Dermis blood vessel endothelial cell (primary cell): ENCODE data around the gene CHD8. TPM values are rescaled to one million over a fixed set of nuclear protein-coding genes. Genes with fewer than 3 reads are reported as not detected.
"Not testable (repeated sequence)": the region's sequence is repeated elsewhere in the genome, so short reads cannot be mapped to it uniquely, and the experiment has no call there.

ENCODE experiments used
- DNase-seq: peaks from one replicate; pipeline ENCODE4 v3.0.0; 2010
- total RNA-seq: library from RNA; depleted of rRNA; stranded (reverse); fragments of >200 nt; gene quantifications from 2 replicates; pipeline ENCODE4 v1.2.3, GENCODE V29; 2014

Gene CHD8, protein sequence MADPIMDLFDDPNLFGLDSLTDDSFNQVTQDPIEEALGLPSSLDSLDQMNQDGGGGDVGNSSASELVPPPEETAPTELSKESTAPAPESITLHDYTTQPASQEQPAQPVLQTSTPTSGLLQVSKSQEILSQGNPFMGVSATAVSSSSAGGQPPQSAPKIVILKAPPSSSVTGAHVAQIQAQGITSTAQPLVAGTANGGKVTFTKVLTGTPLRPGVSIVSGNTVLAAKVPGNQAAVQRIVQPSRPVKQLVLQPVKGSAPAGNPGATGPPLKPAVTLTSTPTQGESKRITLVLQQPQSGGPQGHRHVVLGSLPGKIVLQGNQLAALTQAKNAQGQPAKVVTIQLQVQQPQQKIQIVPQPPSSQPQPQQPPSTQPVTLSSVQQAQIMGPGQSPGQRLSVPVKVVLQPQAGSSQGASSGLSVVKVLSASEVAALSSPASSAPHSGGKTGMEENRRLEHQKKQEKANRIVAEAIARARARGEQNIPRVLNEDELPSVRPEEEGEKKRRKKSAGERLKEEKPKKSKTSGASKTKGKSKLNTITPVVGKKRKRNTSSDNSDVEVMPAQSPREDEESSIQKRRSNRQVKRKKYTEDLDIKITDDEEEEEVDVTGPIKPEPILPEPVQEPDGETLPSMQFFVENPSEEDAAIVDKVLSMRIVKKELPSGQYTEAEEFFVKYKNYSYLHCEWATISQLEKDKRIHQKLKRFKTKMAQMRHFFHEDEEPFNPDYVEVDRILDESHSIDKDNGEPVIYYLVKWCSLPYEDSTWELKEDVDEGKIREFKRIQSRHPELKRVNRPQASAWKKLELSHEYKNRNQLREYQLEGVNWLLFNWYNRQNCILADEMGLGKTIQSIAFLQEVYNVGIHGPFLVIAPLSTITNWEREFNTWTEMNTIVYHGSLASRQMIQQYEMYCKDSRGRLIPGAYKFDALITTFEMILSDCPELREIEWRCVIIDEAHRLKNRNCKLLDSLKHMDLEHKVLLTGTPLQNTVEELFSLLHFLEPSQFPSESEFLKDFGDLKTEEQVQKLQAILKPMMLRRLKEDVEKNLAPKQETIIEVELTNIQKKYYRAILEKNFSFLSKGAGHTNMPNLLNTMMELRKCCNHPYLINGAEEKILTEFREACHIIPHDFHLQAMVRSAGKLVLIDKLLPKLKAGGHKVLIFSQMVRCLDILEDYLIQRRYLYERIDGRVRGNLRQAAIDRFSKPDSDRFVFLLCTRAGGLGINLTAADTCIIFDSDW (N-terminal part only)
- 51.9 and 84.9 TPM in 2 replicates for total RNA-seq

DNA sequence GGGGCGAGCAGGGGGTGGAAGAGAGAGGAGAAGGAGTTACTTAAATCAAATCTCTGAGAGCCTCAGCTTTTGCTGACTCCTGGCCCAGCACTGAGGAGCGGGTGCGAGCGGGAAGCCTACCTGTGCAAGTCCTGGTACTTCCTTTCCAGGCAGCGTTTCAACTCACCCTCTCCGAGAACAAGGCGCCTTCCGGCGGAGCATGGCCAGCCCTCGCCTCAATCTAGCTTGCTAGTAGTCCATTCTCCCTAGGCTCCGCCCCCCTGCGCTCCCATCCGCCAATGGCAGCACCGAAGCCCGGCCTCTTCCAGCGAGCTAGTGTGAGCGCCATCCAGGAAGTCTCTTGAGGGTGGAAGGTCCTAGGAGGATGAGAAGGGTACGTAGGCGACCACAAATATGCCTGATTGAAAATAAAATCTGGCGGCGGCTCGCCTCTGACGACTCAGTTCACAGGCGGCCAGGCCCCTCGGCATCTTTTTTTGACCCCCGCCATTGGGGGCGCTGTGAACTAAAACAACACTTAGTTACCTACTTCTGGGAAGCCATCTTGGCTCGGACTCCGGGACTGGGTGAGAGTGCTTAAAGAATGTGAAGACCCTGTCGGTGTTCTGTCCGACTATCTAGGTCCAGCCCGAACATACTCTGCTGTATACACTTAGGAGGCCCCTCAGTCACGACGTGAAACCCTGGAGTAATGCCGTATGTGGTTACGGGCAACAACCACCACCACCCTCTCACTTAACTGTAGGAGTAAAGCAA is at the start of gene CHD8:
Gene CHD8 (minus strand): TSS at position 212 of the 756 bp plus-strand sequence. CDS start 24,480 bp downstream, outside the sequence.
- DNase-seq: peak; percentile 100

DNA sequence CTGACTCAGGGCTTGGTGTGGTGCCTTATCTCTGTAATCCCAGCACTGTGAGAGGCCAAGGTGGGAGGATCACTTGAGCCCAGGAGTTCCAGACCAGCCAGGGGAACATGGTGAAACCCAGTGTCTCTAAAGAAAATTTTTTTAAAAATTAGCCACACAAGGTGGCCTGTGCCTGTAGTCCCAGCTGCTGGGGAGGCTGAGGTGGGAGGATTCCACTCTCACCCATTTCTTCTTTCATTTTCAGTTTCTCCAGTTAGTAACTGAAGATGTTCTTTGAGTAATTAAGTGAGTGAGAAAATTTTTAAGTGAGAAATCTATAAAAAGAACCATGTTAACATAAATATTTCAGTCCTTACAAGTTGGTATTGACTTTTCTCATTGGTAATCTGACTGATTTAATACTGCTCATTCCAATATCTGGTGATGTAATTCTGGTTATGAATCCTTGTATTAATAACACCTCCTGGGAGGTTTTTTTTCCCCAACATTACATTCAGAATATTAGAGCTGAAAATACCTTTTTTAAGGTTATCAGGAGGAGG is 49.2 kb upstream of the CHD8 start:
- DNase-seq: no peak

DNA sequence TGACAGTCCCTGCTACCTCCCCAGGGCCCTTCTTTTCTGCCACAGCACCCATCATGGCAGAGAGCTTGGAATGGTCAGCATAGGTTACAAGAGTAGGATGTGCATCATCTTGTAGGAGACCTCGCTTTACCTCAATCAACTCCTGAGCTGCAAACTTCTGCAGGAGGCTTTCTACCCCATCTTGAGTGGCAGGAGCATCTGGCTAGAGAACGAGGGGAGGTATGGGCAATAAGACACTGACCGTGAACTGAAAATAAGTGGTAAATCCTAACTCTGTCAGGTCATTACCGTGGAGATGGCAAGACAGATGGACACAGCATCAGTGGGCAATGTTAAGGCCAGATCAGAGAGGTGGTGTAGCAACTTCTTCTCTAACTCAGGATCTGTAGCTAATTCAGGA is 47.5 kb upstream of the CHD8 start:
- no peak for DNase-seq

GRCh38 chr14:21501568-21501967 is 45.6 kb upstream of the CHD8 start:
- no peak for DNase-seq

GRCh38 chr14:21498540-21499526 is 42.9 kb upstream of the CHD8 start:
- DNase-seq: peak; percentile 71

- DNase-seq: no peak
Observed at GRCh38 chr14:21496453-21496852, 40.5 kb upstream of the CHD8 start.

DNA sequence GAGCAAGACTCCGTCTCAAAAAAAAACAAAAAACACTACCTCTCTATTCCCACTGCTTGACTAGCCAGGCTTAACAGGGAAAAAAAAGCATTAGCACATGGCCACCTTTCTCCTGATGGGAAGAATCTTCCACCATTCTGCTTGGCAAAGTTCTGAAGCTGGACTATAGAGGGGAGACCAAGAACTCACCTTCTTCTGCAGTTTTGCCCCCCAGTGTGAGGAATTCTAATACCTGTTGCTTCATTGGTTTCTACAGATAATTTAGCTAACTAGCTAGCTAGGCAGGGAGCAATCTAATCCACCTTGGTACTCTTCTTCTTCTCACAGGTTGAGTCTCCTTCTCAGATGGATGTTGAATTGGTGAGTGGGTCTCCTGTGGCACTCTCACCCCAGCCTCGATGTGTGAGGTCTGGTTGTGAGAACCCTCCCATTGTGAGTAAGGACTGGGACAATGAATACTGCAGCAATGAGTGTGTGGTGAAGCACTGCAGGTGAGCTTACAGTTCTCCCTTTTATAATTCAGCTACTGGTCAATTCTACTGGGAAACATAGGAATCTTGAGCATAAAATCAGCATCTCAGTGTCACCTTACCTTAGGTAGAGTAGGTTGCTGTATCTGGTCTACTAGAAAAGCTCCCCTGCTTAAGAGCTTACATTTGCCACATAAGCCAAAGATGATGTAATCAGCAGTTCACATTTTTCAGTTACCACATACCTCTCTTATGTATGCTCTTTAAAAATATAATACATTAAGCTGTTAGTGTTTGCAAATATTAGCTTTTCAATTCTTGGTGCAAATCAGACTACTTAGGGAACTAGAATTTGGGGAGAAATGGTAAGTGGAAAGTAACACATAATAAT is 39.2 kb upstream of the CHD8 start:
- no peak for DNase-seq

GRCh38 chr14:21486640-21487087 is 30.7 kb upstream of the CHD8 start:
- DNase-seq: no peak

GRCh38 chr14:21476925-21477681 is 21.2 kb upstream of the CHD8 start, which contains the start of the genes RAB2B and TOX4:
TSS of gene RAB2B (minus strand) at chr14:21476959. CDS start at chr14:21476872, 87 bp downstream.
TSS of gene TOX4 (plus strand) at chr14:21477195. CDS start at chr14:21477279, 84 bp downstream.
- DNase-seq: peak; percentile 99

- peak; percentile 84 for DNase-seq
Observed at GRCh38 chr14:21476523-21476924, 20.6 kb upstream of the CHD8 start.

GRCh38 chr14:21475767-21476522 is 20.0 kb upstream of the CHD8 start:
- DNase-seq: no peak

- peak; percentile 96 for DNase-seq
Observed at GRCh38 chr14:21467616-21468015, 11.7 kb upstream of the CHD8 start.

- no peak for DNase-seq
Observed at GRCh38 chr14:21455592-21455911, 371 bp downstream of the CHD8 start.

- no peak for DNase-seq
Observed at GRCh38 chr14:21454843-21455544, 929 bp downstream of the CHD8 start.

- DNase-seq: no peak
Observed at GRCh38 chr14:21449899-21450216, 6.1 kb downstream of the CHD8 start.

GRCh38 chr14:21442657-21443056 is 13.3 kb downstream of the CHD8 start:
- DNase-seq: not testable (repeated sequence)

DNA sequence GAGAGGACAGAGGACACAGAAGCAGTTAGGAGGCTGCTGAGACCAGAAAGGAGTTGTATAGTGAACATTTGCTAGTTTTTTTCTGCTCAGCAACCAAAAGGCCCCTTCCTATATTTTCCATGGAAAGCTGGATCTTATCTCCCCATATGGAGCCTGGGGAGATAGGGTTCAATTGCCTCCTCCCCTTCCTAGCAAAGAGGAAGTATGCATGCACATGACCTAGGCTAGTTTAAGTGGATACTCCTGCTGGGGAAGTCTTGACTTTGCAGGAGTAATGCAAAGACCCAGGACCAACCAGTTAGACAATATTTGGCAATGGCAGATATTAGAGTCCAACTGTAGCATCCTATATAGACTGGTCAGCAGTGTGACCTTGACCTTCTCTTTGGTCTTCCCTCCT is 15.1 kb downstream of the CHD8 start:
- no peak for DNase-seq
